HEK293 (cell line): ENCODE results near the gene CAMK2B.

Experiments
- BCL11A ChIP-seq: fragments of 450-650 bp; formaldehyde crosslinking; IDR thresholded peaks from 2 replicates; pipeline ENCODE4 v1.5.1; 2016; ENCODE audit warnings: low read depth, missing biosample characterization, missing genetic modification characterization
- ZBTB11 ChIP-seq: fragments of 450-650 bp; formaldehyde crosslinking; conservative IDR thresholded peaks from 2 replicates; pipeline ENCODE4 v1.5.1; 2016; ENCODE audit warnings: low read depth, missing biosample characterization, missing genetic modification characterization
- ZNF791 ChIP-seq: fragments of 450-650 bp; formaldehyde crosslinking; IDR thresholded peaks from 2 replicates; pipeline ENCODE4 v1.5.1; 2016; ENCODE audit warnings: missing biosample characterization, missing genetic modification characterization
- ZNF830 ChIP-seq: fragments of 450-650 bp; IDR thresholded peaks from 2 replicates; pipeline ENCODE4 v1.5.0; 2018; ENCODE audit warnings: missing biosample characterization, missing genetic modification characterization, low read depth, mild to moderate bottlenecking, moderate library complexity
- TF ChIP-seq, protein P1 (sequence below): fragments of 450-650 bp; formaldehyde crosslinking; IDR thresholded peaks from 2 replicates; pipeline ENCODE4 v1.5.1; 2016; ENCODE audit warnings: missing biosample characterization, missing genetic modification characterization

DNA sequence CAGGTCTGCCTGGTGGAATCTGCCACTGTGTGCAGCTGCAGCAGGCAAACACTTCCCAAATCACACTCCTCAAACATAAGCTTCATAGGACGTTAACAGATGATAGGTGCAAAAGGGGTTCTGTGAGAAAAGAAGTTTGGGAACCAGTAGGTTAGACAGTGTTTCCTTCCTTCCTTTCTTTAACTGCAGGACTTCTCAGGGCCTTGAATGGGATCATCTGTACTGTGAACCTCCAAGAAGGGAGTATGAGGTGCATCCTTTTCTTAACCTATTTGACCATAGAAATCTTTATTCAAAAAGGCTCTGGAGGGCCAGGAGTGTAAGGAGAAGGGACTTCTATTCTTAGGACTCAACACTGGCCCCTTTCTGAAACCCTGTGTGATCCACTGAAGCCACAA, 33.0 kb downstream of the CAMK2B start:
- TF ChIP-seq ZNF791 (no peak), BCL11A (tag by site-specific recombination) (no peak), ZNF830 (tag by site-specific recombination) (no peak), ZBTB11 (tag by site-specific recombination) (no peak)
- TF ChIP-seq, protein P1, sequence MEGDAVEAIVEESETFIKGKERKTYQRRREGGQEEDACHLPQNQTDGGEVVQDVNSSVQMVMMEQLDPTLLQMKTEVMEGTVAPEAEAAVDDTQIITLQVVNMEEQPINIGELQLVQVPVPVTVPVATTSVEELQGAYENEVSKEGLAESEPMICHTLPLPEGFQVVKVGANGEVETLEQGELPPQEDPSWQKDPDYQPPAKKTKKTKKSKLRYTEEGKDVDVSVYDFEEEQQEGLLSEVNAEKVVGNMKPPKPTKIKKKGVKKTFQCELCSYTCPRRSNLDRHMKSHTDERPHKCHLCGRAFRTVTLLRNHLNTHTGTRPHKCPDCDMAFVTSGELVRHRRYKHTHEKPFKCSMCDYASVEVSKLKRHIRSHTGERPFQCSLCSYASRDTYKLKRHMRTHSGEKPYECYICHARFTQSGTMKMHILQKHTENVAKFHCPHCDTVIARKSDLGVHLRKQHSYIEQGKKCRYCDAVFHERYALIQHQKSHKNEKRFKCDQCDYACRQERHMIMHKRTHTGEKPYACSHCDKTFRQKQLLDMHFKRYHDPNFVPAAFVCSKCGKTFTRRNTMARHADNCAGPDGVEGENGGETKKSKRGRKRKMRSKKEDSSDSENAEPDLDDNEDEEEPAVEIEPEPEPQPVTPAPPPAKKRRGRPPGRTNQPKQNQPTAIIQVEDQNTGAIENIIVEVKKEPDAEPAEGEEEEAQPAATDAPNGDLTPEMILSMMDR: no peak
